GM12873 (cell line): ENCODE data around the gene ZNF576.

Experiments
- TF ChIP-seq, protein P1 (sequence below): IDR thresholded peaks from 2 replicates; pipeline ENCODE4 v1.5.1; 2012; ENCODE audit warnings: low read depth, mild to moderate bottlenecking, moderate library complexity, low read length, control low read depth; ENCODE audit not compliant: insufficient read depth; ENCODE audit errors: missing control alignments

Gene ZNF576

DNA sequence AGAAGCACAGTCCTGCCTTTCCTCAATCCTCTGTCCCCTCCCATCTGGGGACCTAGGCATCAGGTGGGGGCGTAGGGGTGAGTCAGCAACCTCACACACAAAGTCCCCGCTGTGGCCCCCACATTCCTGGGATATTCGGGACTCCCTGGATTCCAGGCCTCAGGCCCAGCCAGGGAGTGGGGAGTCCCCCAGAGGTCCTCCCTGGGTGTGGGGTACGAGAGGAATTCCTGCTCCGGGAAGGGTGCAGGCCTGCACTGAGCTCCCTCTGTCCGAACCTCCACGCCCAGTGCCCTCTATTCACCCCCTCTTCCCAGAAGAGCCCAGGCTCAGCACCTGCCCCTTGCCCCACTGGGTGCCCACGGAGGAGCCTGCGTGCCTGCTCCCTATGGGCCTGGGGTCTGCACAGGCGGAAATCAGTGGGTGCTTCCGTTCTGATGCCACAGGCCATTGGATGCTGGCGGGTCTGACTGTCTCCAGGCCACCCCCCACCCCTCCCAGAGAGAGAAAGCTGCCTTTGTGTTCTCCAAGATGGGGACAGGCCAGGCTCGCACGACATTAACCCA, 39.8 kb downstream of the ZNF576 start:
- TF ChIP-seq, protein P1, sequence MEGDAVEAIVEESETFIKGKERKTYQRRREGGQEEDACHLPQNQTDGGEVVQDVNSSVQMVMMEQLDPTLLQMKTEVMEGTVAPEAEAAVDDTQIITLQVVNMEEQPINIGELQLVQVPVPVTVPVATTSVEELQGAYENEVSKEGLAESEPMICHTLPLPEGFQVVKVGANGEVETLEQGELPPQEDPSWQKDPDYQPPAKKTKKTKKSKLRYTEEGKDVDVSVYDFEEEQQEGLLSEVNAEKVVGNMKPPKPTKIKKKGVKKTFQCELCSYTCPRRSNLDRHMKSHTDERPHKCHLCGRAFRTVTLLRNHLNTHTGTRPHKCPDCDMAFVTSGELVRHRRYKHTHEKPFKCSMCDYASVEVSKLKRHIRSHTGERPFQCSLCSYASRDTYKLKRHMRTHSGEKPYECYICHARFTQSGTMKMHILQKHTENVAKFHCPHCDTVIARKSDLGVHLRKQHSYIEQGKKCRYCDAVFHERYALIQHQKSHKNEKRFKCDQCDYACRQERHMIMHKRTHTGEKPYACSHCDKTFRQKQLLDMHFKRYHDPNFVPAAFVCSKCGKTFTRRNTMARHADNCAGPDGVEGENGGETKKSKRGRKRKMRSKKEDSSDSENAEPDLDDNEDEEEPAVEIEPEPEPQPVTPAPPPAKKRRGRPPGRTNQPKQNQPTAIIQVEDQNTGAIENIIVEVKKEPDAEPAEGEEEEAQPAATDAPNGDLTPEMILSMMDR = no peak

DNA sequence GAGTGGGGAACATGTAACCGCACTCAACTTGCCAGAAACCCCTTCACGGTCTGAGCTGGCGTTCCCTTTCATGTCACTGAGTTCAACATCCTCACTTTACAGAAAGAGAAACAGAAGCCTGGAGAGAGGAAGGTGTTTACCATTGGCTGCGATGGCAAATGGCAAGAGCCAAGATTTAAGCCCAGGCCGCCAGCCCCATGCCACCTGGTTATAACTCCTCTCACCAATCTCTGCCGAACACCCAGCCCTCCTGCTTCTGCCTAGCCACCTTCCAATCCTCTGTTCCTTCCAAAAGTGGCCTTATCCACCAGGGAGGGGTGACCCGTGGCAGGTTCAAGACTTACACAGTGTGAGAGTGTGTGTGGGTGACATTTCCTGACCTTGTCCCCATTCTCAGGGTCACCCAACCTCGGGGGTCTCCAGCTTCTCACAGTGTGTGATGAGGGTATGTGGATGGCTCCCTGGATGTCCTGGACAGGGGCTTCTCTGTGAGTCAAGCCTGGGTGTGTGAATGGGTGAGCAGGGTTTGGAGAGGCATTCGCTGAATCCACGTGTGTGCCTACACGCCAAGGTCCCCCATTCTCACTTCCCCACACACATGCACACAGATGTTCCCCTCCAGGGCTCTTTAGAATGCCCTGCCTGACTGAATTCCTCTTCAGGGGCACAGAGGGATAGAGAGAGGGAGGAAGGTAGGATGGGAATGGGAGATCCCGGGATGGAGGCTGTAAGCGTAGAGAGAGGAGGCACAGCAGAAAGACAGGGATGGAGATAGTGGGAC, 42.0 kb downstream of the ZNF576 start:
- TF ChIP-seq, protein P1 = no peak

- TF ChIP-seq, protein P1 = no peak
Measured at GRCh38 chr19:43638995-43639518, 42.7 kb downstream of the ZNF576 start.

DNA sequence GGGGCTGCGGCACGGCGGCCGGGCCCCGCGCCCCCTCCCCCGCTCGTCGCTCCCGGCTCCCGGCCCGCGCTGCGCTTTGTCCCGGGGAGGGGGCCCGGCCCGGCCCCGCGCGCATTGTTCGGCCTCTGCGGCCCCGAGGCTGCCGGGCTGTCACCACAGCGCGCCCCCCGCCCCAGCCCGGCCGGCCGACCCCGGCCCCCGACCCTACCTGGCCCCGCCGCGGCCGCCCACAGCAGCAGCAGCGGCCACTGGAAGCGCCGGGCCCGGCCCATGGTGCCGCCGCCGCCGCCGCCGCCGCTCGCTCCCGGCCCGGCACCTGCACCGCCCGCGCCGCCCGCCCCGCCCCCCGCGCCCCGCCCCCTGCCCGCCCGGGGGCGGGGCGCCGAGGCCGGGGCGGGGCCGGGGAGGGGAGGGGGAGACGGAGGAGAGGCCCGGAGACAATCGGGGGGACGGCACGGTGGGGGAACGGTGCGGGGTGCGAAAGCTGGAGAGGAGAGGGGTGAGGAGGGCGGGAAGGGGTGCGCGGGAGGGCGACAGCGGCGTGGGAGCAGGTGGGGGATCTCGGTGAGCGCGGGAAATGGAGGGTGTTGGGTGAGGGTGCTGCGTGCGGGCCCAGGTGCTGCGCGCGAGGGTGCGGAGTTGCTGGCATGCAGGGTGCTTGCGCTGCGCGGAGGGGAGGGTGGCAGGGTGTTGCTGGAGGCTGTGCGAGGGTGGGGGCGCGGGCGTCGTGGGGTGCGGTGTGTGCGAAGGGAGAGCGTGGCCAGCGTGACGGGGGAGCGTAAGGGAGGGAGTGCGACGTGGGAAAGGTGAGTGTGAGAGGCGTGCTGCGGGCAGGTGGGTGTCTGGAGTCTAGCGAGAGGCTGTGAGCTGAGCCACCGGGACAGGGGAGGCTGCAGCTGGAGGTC, 43.4 kb downstream of the ZNF576 start, which contains the start of gene CADM4:
Gene CADM4 (minus strand): TSS at position 332 of the 905 bp plus-strand sequence. CDS start 60 bp downstream, at position 272.
- TF ChIP-seq, protein P1 = no peak

- TF ChIP-seq, protein P1 = no peak
Measured at GRCh38 chr19:43640424-43640757, 44.0 kb downstream of the ZNF576 start.

DNA sequence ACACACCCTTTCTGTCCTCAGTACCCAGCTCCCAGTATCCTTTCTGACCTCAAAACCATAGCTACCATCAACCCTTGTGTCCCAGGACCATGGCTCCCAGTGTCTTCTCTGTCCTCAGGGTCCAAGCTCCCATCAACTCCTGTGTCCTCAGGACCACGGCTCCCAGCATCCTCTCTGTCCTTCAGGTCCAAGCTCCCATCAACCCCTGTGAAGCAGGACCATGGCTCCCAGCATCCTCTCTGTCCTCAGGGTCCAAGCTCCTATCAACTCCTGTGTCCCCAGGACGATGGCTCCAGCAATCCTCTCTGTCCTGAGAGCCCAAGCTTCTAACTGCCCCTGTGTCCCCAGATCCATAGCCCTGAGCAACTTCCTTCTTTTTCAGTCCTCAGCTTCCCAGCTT, 44.9 kb downstream of the ZNF576 start:
- TF ChIP-seq, protein P1 = no peak

DNA sequence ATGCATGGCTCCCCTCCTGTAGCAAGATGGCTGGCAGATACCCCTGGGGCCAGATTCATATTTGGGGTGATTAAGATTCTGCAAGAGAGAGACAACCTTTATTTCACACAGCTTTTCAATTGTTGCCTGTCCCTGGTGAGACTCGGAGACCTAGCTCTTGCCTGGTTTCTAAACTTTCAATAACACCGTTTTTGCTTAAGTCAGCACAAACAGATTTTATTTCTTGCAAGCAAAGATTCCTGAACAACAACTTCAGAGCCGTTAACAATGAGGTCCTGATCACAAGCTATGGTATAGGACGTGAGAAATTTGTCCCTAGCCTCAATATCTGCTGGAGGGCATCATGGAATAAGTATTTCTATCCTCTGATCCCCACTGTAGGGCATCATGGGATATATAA, 46.1 kb downstream of the ZNF576 start:
- TF ChIP-seq, protein P1 = no peak
